Measurements from ENCODE around the gene COL27A1. TPM values are rescaled to one million over a fixed set of nuclear protein-coding genes. Genes with fewer than 3 reads are reported as not detected.

COL27A1 gene
- total and polyA plus RNA-seq, 8 donors, result 15.8 to 180 (median 147) TPM

- DNase-seq (peak in 3 of 4 donors; percentile 42 to 73 (median 47)), ATAC-seq (peak; percentile 38)
- H3K9me3 ChIP-seq, result no peaks in the 10 kb centered on the region
- no peak for TF ChIP-seq CTCF (IDR thresholded peaks at IDR 0.05)
- no peak overlapping the region for H3K4me3 ChIP-seq
- H3K27me3 ChIP-seq, result peaks cover 0 to 8% of the 10 kb centered on the region in 2 donors
- no peaks in the 10 kb centered on the region for H3K4me1 ChIP-seq
- peak overlapping the region in 1 of 2 donors; percentile 62 for H3K27ac ChIP-seq
- intact Hi-C loops (cut with DNase I), result no loop called here
- no peaks in the 10 kb centered on the region for H3K36me3 ChIP-seq
These were observed 78.3 kb downstream of the COL27A1 start for GRCh38 chr9:114233491-114234185.

GRCh38 chr9:114235033-114235661 is 79.8 kb downstream of the COL27A1 start:
- ATAC-seq, result no peak
- intact Hi-C loops (cut with DNase I), result no loop called here
- Histone ChIP-seq H3K4me3 (no peak overlapping the region), H3K27ac (no peak overlapping the region), H3K27me3 (peaks cover 0 to 10% of the 10 kb centered on the region in 2 donors), H3K9me3 (no peaks in the 10 kb centered on the region), H3K4me1 (no peaks in the 10 kb centered on the region), H3K36me3 (no peaks in the 10 kb centered on the region)
- no peak for TF ChIP-seq CTCF (IDR thresholded peaks at IDR 0.05)
- no peak for DNase-seq

GRCh38 chr9:114236391-114237138 is 81.2 kb downstream of the COL27A1 start:
- intact Hi-C loops (cut with DNase I), result no loop called here
- Histone ChIP-seq H3K36me3 (no peaks in the 10 kb centered on the region), H3K9me3 (no peaks in the 10 kb centered on the region), H3K4me3 (no peak overlapping the region), H3K27ac (no peak overlapping the region), H3K27me3 (peaks cover 0 to 10% of the 10 kb centered on the region in 2 donors), H3K4me1 (no peaks in the 10 kb centered on the region)
- DNase-seq, result no peak
- no peak for TF ChIP-seq CTCF (IDR thresholded peaks at IDR 0.05)
- ATAC-seq, result no peak

- no peak for TF ChIP-seq CTCF (IDR thresholded peaks at IDR 0.05)
- H3K4me1 ChIP-seq, result no peaks in the 10 kb centered on the region
- no peak for DNase-seq
- H3K9me3 ChIP-seq, result no peaks in the 10 kb centered on the region
- intact Hi-C loops (cut with DNase I), result no loop called here
- no peak for ATAC-seq
- H3K27ac ChIP-seq, result no peak overlapping the region
- H3K36me3 ChIP-seq, result no peaks in the 10 kb centered on the region
- H3K4me3 ChIP-seq, result no peak overlapping the region
- H3K27me3 ChIP-seq, result peaks cover 0 to 10% of the 10 kb centered on the region in 2 donors
These were observed 81.9 kb downstream of the COL27A1 start for GRCh38 chr9:114237247-114237646.

- no peak overlapping the region for H3K4me3 ChIP-seq
- H3K9me3 ChIP-seq, result no peaks in the 10 kb centered on the region
- intact Hi-C loops (cut with DNase I), result no loop called here
- ATAC-seq (no peak), DNase-seq (peak in 1 of 4 donors; percentile 13)
- no peak overlapping the region for H3K27ac ChIP-seq
- H3K27me3 ChIP-seq, result peaks cover 0 to 10% of the 10 kb centered on the region in 2 donors
- no peaks in the 10 kb centered on the region for H3K4me1 ChIP-seq
- TF ChIP-seq CTCF (IDR thresholded peaks at IDR 0.05), result no peak
- H3K36me3 ChIP-seq, result no peaks in the 10 kb centered on the region
These were observed 82.4 kb downstream of the COL27A1 start for GRCh38 chr9:114237781-114238180.
